Measurements from ENCODE around the gene ZNF333.
"Not testable (repeated sequence)": the region's sequence is repeated elsewhere in the genome, so short reads cannot be mapped to it uniquely, and the experiment has no call there.

Gene ZNF333

DNA sequence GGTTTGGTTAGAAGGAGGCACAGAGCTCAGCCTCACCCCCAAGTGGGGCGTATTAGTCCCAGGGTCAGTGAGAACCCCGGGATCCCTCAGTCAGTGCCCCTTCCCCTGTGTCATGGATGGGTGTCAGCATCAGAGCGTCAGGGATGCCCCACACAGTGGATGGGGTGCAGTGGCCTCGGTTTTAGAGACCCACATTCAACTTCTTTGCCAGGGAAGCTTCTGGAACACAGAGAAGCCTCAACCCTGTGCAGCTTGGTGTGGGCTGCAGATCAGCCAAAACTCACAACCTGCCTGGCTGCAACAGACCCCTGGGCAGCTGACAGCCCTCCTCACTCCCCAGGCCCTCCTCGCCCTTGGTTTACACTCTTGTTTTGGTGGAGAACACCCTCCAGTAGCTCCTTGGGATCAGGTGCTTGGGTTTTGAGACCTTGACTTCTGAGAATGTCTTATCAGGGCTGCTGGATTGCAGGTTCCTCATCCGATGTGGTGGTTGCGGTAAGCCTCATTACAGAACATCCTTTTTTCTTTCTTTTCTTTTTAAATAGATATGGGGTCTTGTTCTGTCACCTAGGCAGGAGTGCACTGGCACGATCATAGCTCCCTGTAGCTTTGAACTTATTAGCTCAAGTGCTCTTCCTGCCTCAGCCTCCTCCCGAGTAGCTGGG is 11.0 kb downstream of the ZNF333 start:
- no peak for DNase-seq

DNA sequence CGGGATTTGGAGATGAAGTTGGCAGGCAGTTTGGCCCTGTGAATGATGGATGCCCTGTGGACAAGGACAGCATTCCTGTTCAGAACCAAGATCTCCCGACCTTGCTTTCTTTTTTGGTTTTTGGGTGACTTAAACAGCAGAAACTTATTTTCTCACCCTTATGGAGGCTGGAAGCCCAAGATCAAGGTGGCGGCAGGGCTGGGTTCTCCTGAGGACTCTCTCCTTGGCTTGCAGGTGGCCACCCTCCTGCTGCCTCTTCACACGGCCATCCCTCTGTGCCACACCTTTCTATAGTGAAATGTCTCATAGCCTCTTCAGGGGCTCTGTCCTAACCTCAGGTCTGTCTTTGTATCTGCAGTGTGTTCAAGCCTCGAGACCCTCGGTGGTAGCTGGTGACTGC is 14.0 kb downstream of the ZNF333 start:
- no peak for DNase-seq

DNA sequence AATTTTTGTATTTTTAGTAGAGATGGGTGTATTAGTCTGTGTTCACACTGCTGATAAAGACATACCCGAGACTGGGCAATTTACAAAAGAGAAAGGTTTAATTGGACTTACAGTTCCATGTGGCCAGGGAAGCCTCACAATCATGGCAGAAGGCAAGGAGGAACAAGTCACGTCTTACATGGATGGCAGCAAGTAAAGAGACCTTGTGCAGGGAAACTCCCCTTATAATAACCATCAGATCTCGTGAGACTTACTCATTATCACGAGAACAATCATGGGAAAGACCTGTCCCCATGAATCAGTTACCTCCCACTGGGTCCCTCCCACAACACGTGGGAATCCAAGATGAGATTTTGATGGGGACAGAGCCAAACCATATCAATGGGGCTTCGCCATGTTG is 14.6 kb downstream of the ZNF333 start:
- DNase-seq: no peak

DNA sequence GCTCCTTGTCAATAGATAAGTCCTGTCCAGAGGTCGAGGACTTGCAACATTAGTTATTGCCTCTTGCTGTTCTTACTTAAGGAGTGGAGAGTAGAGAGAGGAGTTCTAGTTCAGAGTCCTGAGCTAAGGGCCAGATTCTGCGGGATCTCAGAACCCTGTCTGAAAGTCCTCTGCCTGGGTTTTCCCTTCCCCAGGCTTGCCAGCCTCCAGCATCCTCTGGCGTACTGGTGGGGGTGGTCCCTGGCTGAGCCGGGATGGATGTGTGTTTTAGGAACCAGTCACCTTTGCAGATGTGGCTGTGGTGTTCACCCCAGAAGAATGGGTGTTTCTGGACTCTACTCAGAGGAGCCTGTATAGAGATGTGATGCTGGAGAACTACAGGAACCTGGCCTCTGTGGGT is 26.0 kb downstream of the ZNF333 start:
- DNase-seq: no peak

DNA sequence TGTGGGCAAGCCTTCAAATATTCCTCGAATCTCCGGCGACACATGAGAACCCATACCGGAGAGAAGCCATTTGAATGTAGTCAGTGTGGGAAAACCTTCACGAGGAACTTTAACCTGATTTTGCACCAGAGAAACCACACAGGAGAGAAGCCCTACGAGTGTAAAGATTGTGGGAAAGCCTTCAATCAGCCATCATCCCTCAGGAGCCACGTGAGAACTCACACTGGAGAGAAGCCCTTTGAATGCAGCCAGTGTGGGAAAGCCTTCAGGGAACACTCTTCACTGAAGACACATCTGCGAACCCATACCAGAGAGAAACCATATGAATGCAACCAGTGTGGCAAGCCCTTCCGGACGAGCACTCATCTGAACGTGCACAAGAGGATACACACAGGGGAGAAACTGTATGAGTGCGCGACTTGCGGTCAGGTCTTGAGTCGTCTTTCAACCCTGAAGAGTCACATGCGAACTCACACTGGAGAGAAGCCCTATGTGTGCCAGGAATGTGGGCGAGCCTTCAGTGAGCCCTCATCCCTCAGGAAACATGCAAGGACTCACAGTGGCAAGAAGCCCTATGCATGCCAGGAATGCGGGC is 28.8 kb downstream of the ZNF333 start:
- DNase-seq: no peak

DNA sequence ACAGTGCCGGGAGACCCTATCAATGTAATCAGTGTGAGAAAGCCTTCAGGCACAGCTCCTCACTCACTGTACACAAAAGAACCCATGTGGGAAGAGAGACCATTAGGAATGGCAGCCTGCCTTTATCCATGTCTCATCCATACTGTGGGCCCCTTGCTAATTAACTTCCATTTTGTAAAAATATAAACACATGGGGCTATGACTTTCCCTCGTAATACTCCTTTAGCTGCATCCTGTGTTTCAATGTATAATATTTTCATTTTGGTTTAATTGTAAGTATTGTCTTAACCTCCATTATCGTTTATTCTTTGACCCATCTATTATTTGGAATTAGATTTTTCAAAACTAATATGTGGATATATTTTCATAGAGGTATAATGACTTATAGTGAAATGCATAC is 29.3 kb downstream of the ZNF333 start:
- no peak for DNase-seq

DNA sequence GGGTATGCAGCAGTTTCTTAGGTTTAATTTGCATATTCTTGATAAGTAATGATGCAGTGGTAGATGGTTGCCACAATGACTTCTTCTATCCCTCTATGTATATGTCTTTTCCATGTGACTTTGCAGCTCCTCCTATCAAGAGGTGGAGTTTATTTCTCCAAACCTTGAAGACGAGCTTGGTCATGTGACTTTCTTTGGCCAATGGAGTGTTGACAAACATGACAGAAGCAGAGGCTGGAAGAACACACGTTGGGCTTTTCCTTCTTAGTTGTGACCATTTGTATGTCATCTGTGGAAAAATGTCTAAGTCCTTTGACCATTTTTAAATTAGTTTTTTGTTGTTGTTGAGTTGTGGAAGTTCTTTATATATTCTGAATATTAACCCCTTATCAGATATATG is 32.3 kb downstream of the ZNF333 start:
- no peak for DNase-seq

DNA sequence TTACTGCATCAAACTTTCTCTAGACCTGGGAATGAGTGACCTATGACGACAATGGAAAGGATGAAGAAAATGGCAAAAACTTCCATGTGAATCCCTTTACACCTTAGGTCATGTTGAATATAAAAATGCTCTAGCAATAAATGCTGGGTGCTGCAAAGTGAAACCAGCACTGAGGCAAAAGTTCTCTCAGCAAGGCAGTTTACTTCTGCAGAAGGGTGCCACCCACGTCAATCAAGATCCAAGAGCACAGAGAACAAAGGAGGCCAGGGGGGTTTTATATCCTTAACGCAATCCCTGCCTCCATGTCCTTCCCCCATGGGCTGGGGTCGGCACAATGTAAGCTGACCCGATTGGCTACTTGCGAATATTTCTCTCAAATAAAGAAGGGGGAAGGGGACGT is 38.7 kb downstream of the ZNF333 start:
- no peak for DNase-seq

DNA sequence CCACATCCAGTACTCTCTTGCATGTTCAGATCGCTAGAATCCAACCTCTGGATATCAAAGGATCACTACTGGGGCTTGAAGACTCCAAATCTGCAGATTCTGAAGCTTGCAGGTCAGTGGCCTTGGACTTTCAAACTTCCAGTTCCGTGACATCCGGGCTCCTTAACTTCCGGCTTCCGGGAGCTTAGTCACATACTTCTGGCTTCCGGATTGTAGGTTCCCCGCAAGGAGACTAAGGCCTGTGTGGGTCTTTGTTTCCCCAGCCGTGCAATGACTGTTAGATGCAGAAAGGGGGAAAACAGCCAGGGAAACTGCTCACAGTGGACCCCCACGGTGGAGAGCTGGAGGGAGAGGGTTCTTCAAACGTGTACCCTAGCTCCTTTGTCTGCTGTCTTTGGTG is 41.4 kb downstream of the ZNF333 start:
- DNase-seq: no peak

DNA sequence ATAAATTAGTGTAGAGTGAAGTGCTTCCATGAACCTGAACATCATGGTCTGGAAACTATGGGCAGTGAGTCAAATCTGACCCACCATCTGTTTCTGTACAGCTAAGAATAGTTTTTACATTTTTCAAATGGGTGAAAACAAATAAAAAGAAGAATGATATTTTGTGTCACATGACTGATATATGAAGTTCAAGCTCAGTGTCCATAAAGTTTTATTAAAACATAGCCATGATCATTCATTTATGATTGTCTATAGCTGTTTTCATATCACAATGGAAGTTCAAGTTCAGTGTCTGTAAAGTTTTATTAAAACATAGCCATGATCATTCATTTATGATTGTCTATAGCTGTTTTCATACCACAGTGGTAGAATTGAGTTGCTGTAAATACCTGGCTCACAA is 42.7 kb downstream of the ZNF333 start:
- no peak for DNase-seq

DNA sequence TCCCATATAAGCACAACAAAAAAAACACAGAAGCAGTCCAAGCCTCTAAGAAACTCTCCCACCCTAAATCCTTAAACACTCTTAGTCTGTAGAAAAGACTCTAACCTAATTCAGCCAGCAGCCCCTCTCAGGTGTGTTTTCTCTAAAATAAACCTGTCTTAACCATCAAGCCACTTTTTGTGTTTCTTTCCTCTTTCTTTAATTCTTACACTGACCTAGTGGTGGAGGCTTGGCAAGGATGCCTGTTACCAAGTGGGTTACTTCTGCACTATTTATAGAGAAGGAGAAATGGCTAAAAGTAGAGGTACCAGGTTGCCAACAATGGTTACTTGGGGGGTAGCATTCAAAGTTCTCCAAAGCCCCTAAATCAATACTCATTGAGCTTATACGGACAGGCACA is 43.7 kb downstream of the ZNF333 start:
- no peak for DNase-seq

DNA sequence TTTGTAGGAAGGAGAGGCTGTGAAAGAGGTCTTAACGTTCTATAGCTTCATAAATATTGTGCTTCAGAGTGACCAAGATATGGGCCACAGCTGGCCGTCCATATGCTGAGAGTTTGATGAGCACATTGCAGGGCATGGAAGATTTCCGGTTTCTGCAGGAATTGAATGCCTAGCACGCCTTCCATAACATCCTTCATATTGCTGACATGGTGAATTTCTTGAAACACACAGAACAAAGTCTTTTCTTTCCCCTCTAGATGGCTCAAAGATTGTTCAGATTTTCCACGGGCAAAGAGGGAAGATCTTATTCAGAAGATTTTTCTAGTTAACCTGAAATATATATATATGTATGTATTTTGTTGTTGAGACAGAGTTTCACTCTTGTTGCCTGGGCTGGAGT is 46.1 kb downstream of the ZNF333 start:
- no peak for DNase-seq

DNA sequence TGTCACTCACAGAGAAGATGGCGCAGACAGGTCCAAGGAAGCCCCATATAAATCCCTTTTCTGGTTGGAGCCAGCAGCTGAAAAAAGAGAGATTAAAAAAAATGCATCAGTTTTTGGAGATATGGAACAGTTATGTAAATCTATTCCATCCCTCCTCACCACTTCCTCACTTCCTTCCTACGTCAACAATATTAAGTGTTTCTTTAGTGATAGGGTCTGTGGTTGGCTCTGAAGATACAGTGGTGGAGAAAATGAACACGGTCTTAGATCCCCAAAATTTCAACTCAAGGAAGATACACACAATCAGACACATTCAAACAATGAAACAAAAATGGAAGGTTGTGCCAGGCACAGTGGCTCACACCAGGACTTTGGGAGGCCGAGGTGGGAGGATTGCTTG is 57.0 kb downstream of the ZNF333 start:
- no peak for DNase-seq

DNA sequence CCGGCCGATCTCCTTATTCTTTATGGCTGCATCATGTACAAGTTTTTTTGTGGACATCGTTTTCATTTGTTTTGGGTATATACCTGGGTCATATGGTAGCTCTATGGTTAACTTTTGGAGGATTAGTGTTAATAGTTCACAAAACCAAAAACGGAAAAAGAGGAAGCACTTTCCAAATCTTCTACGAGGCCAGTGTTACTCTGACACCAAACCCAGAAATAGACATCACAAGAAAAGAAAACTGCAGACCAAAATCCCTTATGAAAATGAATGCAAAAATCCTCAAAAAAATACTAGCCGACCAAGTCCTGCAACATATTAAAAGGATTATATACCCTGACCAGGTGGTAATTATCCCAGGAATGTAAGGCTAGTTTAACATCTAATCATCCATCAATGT is 58.8 kb downstream of the ZNF333 start:
- no peak for DNase-seq

DNA sequence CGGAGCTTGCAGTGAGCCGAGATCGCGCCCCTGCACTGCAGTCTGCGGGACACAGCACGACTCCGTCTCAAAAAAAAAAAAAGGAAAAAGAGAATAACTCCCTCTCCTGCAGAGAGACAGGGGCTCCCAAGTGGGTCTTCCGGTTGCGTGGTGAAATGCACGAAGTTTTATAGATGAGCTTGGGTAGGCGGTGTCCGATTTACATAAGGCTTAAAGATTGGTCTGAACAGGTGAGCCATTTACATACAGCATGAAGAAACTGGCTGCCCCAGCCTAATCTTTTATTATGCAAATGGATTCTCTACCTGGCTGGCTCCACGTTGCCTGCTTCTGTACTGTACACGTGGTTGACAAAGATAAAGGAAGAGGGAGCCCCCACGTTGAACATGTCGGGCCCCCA is 69.0 kb downstream of the ZNF333 start:
- no peak for DNase-seq

DNA sequence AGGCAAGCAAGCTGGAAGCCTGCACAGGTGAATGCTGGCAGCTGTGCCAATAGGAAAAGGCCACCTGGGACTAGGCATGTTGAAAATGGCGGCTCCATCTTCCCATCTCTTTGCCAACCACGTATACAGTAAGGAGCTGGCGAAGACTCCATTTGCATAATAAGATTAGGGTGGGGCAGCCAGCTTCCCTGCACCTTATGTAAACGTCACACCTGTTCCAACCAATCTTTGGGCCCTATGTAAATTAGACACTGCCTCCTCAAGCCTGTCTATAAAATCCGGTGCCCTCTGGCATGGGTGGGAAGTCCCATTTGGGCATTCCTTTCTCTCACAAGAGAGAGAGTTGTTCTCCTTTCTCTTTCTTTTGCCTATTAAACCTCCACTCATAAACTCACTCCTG is 71.8 kb downstream of the ZNF333 start:
- no peak for DNase-seq

DNA sequence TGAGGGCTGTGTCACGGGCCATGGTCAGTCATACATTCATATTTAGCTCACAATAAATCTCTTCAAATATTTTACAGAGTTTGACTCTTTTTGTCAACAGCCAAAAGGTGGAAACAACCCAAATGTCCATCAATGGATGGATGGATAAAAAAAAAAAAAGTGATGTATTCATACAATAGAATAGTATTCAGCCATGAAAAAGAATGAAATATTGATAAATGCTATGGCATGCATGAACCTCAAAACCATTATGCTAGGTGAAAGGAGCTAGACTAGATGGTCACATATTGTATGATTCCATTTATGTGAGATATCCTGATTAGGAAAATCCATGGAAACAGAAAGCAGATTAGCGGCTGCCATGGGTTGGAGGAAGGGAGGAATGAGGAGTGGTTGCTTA is 72.3 kb downstream of the ZNF333 start:
- no peak for DNase-seq

DNA sequence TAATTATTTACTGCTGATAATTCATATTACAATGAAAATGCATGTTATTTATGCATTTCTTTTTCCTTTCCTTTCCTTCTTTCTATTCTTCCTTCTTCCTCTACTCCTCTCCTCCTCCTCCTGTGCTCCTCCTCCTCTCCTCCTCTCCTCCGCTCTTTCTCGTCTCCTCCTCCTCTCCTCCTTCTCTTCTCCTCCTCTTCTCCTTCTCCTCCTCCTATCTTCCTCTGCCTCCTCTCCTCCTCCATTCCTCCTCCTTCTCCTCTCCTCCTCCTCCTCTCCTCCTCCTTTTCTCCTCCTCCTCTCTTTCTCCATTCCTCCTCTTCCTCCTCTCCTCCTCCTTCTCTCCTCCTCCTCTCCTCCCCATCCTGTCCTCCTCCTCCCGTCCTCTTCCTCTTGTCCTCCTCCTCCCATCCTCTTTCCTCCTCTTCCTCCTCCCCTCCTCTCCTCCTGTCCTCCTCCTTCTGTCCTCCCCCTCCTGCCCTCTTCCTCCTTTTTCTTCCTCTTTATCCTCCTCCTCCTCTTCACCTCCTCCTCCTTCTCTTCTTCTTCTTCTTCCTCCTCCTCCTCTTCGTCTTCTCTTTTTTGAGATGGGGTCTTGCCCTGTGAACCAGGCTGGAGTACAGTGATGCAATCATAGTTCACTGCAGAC is 73.8 kb downstream of the ZNF333 start:
- no peak for DNase-seq

DNA sequence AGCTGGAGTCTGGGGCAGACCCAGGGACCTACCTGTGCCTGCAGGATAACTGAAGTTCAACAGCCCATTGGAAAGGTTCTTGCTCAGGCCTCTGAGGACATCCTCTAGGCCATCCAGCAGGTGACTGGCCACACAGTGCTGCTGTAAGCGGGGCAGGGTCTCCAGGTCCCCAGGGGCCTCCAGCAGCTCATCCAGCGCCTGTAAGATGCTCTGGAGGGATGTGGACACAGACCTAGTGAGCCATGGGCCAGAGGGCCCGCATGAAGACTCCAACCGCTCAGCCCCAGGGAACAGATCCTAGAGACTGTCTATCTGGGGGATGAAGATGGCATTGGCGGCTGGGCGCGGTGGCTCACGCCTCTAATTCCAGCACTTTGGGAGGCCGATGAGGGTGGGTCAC is 74.6 kb downstream of the ZNF333 start:
- no peak for DNase-seq

DNA sequence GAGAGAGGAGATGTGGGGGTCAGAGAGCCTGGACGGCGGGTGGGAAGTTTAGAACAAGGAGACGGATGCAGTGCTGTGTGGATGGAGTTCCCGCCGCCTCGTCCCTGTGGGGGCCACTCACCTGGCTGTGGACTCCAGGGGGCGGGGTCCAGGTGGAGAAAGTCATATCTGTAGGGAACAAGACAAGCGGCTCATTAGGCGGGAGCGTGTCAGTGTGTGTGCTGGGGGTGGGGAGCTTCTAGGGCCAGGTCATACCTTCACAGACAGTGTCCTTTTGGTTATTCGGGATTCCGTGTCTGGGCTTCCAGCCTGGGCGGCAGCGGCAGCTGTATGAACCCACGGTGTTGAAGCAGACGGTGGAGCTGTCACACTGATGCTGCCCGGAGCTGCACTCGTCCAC is 75.6 kb downstream of the ZNF333 start:
- not testable (repeated sequence) for DNase-seq

DNA sequence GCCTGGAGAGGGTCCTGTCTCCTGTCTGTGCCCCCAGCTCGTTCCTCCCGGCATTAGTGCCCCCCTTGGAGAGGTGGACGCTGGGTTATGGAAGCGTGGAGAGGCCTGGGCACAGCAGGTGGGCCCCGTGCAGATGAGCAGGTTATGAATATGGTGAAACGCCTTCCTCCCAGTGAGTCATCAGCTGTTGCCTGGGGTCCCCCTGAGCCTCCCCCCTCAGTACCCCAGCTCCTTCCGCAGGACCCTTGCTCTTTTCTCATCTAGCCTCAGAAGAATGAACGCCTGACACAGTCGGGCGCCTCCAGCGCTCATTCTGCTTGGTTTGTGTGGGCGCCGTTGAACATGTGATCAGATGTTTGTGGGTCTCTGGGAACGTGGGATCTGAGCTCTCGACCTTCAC is 76.0 kb downstream of the ZNF333 start:
- DNase-seq: not testable (repeated sequence)

DNA sequence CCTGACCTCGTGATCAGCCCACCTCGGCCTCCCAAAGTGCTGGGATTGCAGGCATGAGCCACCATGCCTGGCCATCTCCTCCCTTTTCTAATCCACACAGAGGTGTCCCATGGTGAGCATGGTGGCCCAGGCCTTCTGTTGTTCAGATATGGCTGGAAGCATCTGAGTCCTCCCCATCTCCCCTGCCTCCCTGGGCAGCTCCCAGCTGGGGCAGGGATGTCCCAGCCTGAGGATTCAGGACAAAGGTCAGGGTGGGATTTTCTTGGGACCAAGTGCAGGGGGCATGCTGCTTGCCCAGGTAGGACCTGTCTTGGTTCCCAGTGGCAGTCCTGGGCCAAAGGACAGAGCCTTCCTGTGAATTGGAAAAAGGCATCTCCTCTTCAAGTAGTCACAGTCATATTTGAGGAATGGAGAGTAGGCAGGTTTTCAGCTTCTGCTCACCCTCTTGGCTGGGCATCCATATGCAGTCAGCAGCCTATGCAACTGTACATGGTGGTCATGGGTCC is 77.7 kb downstream of the ZNF333 start:
- DNase-seq: no peak

DNA sequence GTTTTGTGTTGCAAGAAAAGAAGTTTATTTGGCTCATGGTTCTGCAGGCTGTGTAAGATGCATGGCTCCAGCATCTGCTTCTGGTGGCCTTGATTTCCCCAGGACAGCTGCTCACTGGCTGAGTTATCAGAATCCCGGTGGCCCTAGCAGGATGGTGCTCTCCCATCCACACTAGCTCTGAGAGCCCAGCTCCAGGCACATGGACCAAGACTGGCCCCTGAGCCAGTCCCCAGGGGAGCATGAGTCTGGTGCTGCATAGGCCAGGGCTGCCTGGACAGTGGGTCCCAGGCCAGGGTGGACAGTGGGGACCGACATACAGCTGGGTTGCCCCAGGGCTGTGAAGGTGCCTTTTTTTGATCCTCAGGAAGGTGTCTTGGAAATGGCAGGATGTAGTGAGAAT is 78.2 kb downstream of the ZNF333 start:
- DNase-seq: no peak

DNA sequence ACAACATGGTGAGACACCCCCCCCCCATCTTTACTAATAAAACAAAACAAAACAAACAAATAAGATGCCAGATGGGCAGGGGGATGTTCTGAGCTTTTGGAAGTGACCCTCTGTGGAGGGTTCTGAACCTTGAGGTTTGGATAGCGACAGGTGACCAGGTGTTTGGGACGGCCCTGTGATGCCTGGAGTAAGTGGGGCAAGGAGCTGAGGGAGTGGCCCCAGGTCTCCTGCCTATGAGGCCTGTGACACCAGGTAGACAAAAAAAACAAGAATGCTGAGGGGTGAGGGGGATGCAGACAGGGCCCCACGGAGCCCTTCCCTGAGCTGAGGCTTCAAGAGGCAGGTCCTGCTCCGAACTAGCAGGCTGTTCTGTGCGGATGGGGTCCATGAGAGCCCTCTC is 79.4 kb downstream of the ZNF333 start:
- no peak for DNase-seq

DNA sequence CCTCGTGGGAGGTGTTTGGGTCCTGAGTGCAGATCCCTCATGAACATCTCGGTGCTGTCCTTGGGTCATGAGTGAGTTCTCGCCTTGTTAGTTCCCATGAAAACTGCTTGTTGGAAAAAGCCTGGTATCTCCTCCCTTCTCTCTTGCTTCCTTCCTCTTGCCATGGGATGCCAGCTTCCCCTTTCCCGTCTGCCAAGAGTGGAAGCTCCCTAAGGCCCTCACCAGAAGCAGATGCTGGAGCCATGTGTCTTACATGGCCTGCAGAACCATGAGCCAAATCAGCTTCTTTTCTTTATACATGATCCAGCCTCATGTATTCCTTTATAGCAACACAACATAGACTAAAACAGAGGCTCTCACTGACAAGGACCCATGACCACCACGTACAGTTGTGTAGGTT is 80.3 kb downstream of the ZNF333 start:
- no peak for DNase-seq

Data from stimulated activated CD4-positive, alpha-beta T cell treated with anti-CD3 and anti-CD28 coated beads, Interleukin-4, amount 100 ng/mL, for 4 hours (primary cell).